ENCODE data around the gene LTC4S. TPM values are rescaled to one million over a fixed set of nuclear protein-coding genes. Genes with fewer than 3 reads are reported as not detected.

The LTC4S gene
- total and polyA plus RNA-seq, 9 of the 15 experiments (the other 6 are each of a cell fraction or from before 2014, with no cell fraction given): 0.17 to 0.77 (median 0.75) TPM; not detected in 6

GRCh38 chr5:179759581-179760551 lies 33.9 kb upstream of the LTC4S start (continued):
- TF ChIP-seq WHSC1 (IDR thresholded peaks at IDR 0.05; ENCODE audit: low read length) (no peak), SMAD2 (IDR thresholded peaks at IDR 0.05; ENCODE audit: low read depth, low read length) (no peak), NFE2 (IDR thresholded peaks at IDR 0.05; ENCODE audit: low read depth) (peak; percentile 62; the same call in 1 of the 2 replicates), LCOR (CRISPR knock-in tag; IDR thresholded peaks at IDR 0.05) (no peak), EGR1 (conservative IDR thresholded peaks at IDR 0.05) (0 out of 2 replicates have a peak, but pooled peaks have one; percentile 17), ZNF316 (IDR thresholded peaks at IDR 0.05) (peak; percentile 17; the same call in 1 of the 2 replicates), CHD2 (IDR thresholded peaks at IDR 0.05; ENCODE audit: low read depth, low read length) (no peak), ATF3 (IDR thresholded peaks at IDR 0.05) (peak; percentile 79), ATF3 (CRISPR knock-in tag; conservative IDR thresholded peaks at IDR 0.05) (no peak), KDM4B (IDR thresholded peaks at IDR 0.05; ENCODE audit: borderline replicate concordance in 2 of 2, low read depth in 1 of 2) (no peak), MAFG (tag; conservative IDR thresholded peaks at IDR 0.05) (peak; percentile 32; the same call in 1 of the 2 replicates), BDP1 (IDR thresholded peaks at IDR 0.05; ENCODE audit: insufficient read depth, insufficient read length) (no peak), EHMT2 (IDR thresholded peaks at IDR 0.05) (no peak), BRF1 (IDR thresholded peaks at IDR 0.05; ENCODE audit: borderline replicate concordance, extremely low read depth, insufficient read length) (no peak), CXXC5 (CRISPR knock-in tag; IDR thresholded peaks at IDR 0.05) (no peak)
- TF ChIP-seq, protein P1, sequence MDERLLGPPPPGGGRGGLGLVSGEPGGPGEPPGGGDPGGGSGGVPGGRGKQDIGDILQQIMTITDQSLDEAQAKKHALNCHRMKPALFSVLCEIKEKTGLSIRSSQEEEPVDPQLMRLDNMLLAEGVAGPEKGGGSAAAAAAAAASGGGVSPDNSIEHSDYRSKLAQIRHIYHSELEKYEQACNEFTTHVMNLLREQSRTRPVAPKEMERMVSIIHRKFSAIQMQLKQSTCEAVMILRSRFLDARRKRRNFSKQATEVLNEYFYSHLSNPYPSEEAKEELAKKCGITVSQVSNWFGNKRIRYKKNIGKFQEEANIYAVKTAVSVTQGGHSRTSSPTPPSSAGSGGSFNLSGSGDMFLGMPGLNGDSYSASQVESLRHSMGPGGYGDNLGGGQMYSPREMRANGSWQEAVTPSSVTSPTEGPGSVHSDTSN (CRISPR knock-in tag; IDR thresholded peaks at IDR 0.05; ENCODE audit: low read depth): 0 out of 2 replicates have a peak, but pooled peaks have one; percentile 16
- TF ChIP-seq, protein P1 (tag; conservative IDR thresholded peaks at IDR 0.05; ENCODE audit: low read depth): 0 out of 2 replicates have a peak, but pooled peaks have one; percentile 48
- TF ChIP-seq, protein P2, sequence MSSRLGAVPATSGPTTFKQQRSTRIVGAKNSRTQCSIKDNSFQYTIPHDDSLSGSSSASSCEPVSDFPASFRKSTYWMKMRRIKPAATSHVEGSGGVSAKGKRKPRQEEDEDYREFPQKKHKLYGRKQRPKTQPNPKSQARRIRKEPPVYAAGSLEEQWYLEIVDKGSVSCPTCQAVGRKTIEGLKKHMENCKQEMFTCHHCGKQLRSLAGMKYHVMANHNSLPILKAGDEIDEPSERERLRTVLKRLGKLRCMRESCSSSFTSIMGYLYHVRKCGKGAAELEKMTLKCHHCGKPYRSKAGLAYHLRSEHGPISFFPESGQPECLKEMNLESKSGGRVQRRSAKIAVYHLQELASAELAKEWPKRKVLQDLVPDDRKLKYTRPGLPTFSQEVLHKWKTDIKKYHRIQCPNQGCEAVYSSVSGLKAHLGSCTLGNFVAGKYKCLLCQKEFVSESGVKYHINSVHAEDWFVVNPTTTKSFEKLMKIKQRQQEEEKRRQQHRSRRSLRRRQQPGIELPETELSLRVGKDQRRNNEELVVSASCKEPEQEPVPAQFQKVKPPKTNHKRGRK (tag; IDR thresholded peaks at IDR 0.05): no peak

Data from K562 (cell line).